Neural progenitor cell (in vitro differentiated cells): ENCODE results near the gene BICDL1. TPM values are rescaled to one million over a fixed set of nuclear protein-coding genes. Genes with fewer than 3 reads are reported as not detected.

Source experiments
- DNase-seq: peaks from one replicate; pipeline ENCODE4 v3.0.0-alpha.2; 2016; ENCODE audit warnings: low spot score
- H2AFZ ChIP-seq: fragments of 200-600 bp; sonication (generic); replicated peaks from 2 replicates; pipeline ENCODE4 v1.6.1; 2016; ENCODE audit warnings: antibody characterized with exemption
- H3F3A ChIP-seq: fragments of 200-600 bp; sonication (generic); 2 replicates; pipeline ENCODE4 v1.6.1; 2016; ENCODE audit warnings: antibody characterized with exemption, low read depth
- H3K27ac ChIP-seq: fragments of 200-600 bp; sonication (generic); 2 replicates; pipeline ENCODE4 v1.5.1; 2016; ENCODE audit warnings: mild to moderate bottlenecking
- H3K27me3 ChIP-seq: fragments of 200-600 bp; sonication (generic); 2 replicates; pipeline ENCODE4 v1.6.1; 2016; ENCODE audit warnings: mild to moderate bottlenecking, moderate library complexity
- H3K36me3 ChIP-seq: fragments of 200-600 bp; sonication (generic); 2 replicates; pipeline ENCODE4 v1.5.1; 2016
- H3K4me1 ChIP-seq: fragments of 200-600 bp; sonication (generic); 2 replicates; pipeline ENCODE4 v1.6.1; 2016; ENCODE audit warnings: mixed run types
- H3K4me2 ChIP-seq: fragments of 200-600 bp; sonication (generic); 2 replicates; pipeline ENCODE4 v1.6.1; 2016
- H3K4me3 ChIP-seq: fragments of 200-600 bp; sonication (generic); 2 replicates; pipeline ENCODE4 v1.5.1; 2016
- H3K79me2 ChIP-seq: fragments of 200-600 bp; sonication (generic); 2 replicates; pipeline ENCODE4 v1.6.1; 2016; ENCODE audit warnings: low read depth
- H3K9ac ChIP-seq: fragments of 200-600 bp; sonication (generic); 2 replicates; pipeline ENCODE4 v1.6.1; 2016
- H3K9me3 ChIP-seq: fragments of 200-600 bp; sonication (generic); 2 replicates; pipeline ENCODE4 v1.5.1; 2016; ENCODE audit warnings: low read depth
- H4K20me1 ChIP-seq: fragments of 200-600 bp; sonication (generic); 2 replicates; pipeline ENCODE4 v1.6.1; 2016; ENCODE audit warnings: low read depth
- H3K27ac Mint-ChIP-seq: 3 replicates; pipeline ENCODE4 v1.8.0; 2021; ENCODE audit warnings: mixed read lengths
- H3K27me3 Mint-ChIP-seq: 2 replicates; pipeline ENCODE4 v1.8.0; 2022; ENCODE audit warnings: low read depth, mild to moderate bottlenecking, inconsistent platforms, moderate library complexity, mixed read lengths; ENCODE audit not compliant: insufficient read depth
- H3K36me3 Mint-ChIP-seq: 3 replicates; pipeline ENCODE4 v1.8.0; 2021; ENCODE audit warnings: mixed read lengths
- H3K4me1 Mint-ChIP-seq: 3 replicates; pipeline ENCODE4 v1.8.0; 2021; ENCODE audit warnings: mixed read lengths
- H3K4me3 Mint-ChIP-seq: 3 replicates; pipeline ENCODE4 v1.8.0; 2021; ENCODE audit warnings: mild to moderate bottlenecking, moderate library complexity, mixed read lengths
- H3K9me3 Mint-ChIP-seq: 3 replicates; pipeline ENCODE4 v1.8.0; 2020; ENCODE audit warnings: mixed read lengths
- CTCF ChIP-seq: fragments of 200-600 bp; sonication (generic); IDR thresholded peaks from 2 replicates; pipeline ENCODE4 v1.5.1; 2017; ENCODE audit warnings: antibody characterized with exemption, mild to moderate bottlenecking
- EZH2 ChIP-seq: fragments of 200-600 bp; sonication (generic); IDR thresholded peaks from 2 replicates; pipeline ENCODE4 v1.6.1; 2017; ENCODE audit warnings: antibody characterized with exemption, mild to moderate bottlenecking, moderate library complexity
- EZH2phosphoT487 ChIP-seq: fragments of 200-600 bp; sonication (generic); IDR thresholded peaks from 2 replicates; pipeline ENCODE4 v1.6.1; 2017; ENCODE audit warnings: antibody characterized with exemption
- total RNA-seq: library from RNA; depleted of rRNA; stranded (reverse); fragments of >200 nt; gene quantifications from 2 replicates; pipeline ENCODE4 v1.2.3, GENCODE V29; 2015; ENCODE audit warnings: low replicate concordance

BICDL1 gene
- total RNA-seq, 1 donor from 2014 or later = 3.8 TPM

GRCh38 chr12:120139958-120140357 lies 150.9 kb downstream of the BICDL1 start:
- no peaks in the 10 kb centered on the region for H3K79me2 ChIP-seq
- H3K36me3 ChIP-seq = peaks cover 3% of the 10 kb centered on the region
- H3K27me3 ChIP-seq = no peaks in the 10 kb centered on the region
- no peak overlapping the region for H3K4me3 ChIP-seq
- Mint-ChIP-seq H3K9me3 (no peaks in the 10 kb centered on the region), H3K4me3 (no peak overlapping the region), H3K4me1 (no peaks in the 10 kb centered on the region), H3K27ac (no peak overlapping the region), H3K36me3 (peaks cover 30% of the 10 kb centered on the region), H3K27me3 (peaks cover 4% of the 10 kb centered on the region)
- no peak overlapping the region for H2AFZ ChIP-seq
- H3K4me2 ChIP-seq = no peak overlapping the region
- H4K20me1 ChIP-seq = no peaks in the 10 kb centered on the region
- TF ChIP-seq EZH2phosphoT487 = no peak
- no peak for TF ChIP-seq CTCF
- no peak for TF ChIP-seq EZH2
- H3K4me1 ChIP-seq = no peaks in the 10 kb centered on the region
- no peak overlapping the region for H3K9ac ChIP-seq
- no peaks in the 10 kb centered on the region for H3F3A ChIP-seq
- no peaks in the 10 kb centered on the region for H3K9me3 ChIP-seq
- no peak overlapping the region for H3K27ac ChIP-seq
- DNase-seq = no peak

GRCh38 chr12:120140603-120141002 lies 151.6 kb downstream of the BICDL1 start:
- H3K9me3 ChIP-seq = no peaks in the 10 kb centered on the region
- TF ChIP-seq EZH2 (no peak), CTCF (no peak), EZH2phosphoT487 (no peak)
- no peak overlapping the region for H3K27ac Mint-ChIP-seq
- H3K4me3 ChIP-seq = no peak overlapping the region
- H3K27me3 ChIP-seq = no peaks in the 10 kb centered on the region
- no peaks in the 10 kb centered on the region for H3K4me1 ChIP-seq
- H3K79me2 ChIP-seq = no peaks in the 10 kb centered on the region
- H3K4me3 Mint-ChIP-seq = no peak overlapping the region
- H3K36me3 ChIP-seq = peaks cover 3% of the 10 kb centered on the region
- no peaks in the 10 kb centered on the region for H3F3A ChIP-seq
- H3K4me2 ChIP-seq = no peak overlapping the region
- H3K36me3 Mint-ChIP-seq = peaks cover 31% of the 10 kb centered on the region
- no peak overlapping the region for H3K9ac ChIP-seq
- H2AFZ ChIP-seq = no peak overlapping the region
- H3K27me3 Mint-ChIP-seq = peaks cover 4% of the 10 kb centered on the region
- H3K9me3 Mint-ChIP-seq = no peaks in the 10 kb centered on the region
- DNase-seq = no peak
- H4K20me1 ChIP-seq = no peaks in the 10 kb centered on the region
- no peaks in the 10 kb centered on the region for H3K4me1 Mint-ChIP-seq
- no peak overlapping the region for H3K27ac ChIP-seq

GRCh38 chr12:120141336-120141735 lies 152.3 kb downstream of the BICDL1 start:
- no peak overlapping the region for H3K27ac ChIP-seq

More at GRCh38 chr12:120141336-120141735, 152.3 kb downstream of the BICDL1 start:
- Histone ChIP-seq H3K9ac (no peak overlapping the region), H3K79me2 (no peaks in the 10 kb centered on the region), H3K36me3 (peaks cover 3% of the 10 kb centered on the region), H4K20me1 (no peaks in the 10 kb centered on the region), H3K4me2 (no peak overlapping the region), H3K4me1 (no peaks in the 10 kb centered on the region), H3K9me3 (no peaks in the 10 kb centered on the region), H2AFZ (no peak overlapping the region), H3K4me3 (no peak overlapping the region), H3K27me3 (no peaks in the 10 kb centered on the region), H3F3A (no peaks in the 10 kb centered on the region)
- Mint-ChIP-seq H3K27me3 (peaks cover 4% of the 10 kb centered on the region), H3K4me3 (no peak overlapping the region), H3K36me3 (peaks cover 31% of the 10 kb centered on the region), H3K27ac (no peak overlapping the region), H3K9me3 (no peaks in the 10 kb centered on the region), H3K4me1 (no peaks in the 10 kb centered on the region)
- TF ChIP-seq CTCF (no peak), EZH2 (no peak), EZH2phosphoT487 (no peak)
- no peak for DNase-seq
